Activated T-helper 1 cell treated with anti-CD3 and anti-CD28 coated beads, Interleukin-2, amount 50 U/mL, for 16 hours (primary cell): ENCODE data around the gene NR4A3.
A peak's percentile ranks its signal among the peaks of the same experiment; 100 is the strongest.

Source experiments
- DNase-seq, 2 donors: peaks; one replicate each; pipeline ENCODE4 v3.0.0-alpha.2; 2020; ENCODE audit warnings: low read depth in 1 of 2, low spot score in 1 of 2

The NR4A3 gene

GRCh38 chr9:99813739-99814138, 7.9 kb upstream of the NR4A3 start:
- no peak for DNase-seq

- no peak for DNase-seq
Measured at GRCh38 chr9:99814359-99814758, 7.3 kb upstream of the NR4A3 start.

DNA sequence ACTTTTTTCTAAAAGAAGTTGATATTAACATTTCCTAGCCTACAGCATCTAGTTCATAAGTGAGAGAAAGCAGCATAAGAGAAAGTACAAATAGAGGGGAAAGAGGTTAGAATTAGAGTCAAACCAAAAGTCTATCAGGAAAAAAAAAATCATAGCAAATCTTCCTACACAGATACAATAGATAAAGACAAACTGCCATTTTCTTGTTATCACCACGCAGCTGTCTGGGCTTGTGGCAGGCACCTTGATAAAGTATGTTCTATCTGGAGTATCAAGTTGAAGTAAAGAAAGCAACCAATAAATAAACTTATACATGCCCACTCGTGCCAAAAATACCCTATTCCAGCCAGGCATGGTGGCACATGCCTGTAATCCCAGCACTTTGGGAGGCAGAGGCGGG, 5.3 kb upstream of the NR4A3 start:
- no peak for DNase-seq

DNA sequence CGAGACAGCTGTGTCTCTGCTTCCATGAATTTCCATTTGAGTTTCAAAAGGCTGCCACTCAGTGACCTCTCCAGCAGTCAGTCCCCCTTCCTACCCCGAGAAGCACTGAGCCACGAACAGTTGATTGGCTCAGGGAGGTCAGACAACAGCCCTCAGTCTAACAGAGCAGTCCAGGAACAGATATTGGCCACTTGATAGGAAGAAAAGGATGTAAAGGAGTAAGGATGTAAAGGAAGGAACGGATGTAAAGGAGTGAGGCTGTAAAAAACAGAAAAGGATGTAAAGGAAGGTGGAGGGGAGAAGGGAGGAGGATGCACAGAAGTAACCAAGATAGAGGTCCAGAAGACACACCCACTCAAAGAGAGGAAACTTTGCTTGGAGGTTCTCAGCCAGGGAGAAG, 3.2 kb upstream of the NR4A3 start:
- no peak for DNase-seq

DNA sequence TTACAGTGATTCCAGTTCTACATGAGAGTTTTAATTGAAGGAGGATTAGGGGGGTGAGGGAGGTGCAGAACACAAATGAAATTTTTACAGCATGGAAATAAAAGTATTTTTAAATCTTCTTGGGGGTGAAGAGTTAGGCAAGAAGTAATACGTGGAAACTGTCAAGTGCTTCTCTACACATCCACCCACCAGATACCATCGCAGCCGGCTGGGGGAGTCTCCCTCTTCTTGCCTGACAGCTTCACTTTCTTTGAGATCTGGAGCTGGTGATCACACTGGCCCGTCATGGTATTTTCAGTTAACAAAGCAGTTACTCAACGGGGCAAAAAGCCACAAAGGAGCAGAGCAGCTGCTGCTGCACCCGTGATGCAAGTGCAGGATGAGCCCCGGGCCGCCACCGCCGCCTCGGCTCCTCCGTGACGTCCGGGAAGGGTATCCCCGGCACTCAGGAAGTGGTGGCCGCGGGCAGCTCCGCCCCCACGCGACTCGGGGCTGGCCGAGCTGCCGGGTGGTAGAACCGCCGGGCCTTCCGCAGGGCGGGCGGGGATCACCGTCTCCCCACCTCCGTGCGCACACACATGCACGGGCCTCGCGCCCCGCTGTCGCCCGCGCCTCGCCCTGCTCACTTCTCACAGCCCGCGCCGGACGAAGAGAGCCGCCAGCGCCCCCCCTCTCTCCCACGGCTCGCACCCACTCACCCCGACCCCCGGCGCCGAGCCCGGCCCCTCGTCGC, 2.4 kb upstream of the NR4A3 start:
- peak; percentile 82 to 88 for DNase-seq

- peak; percentile 69 to 85 for DNase-seq
Measured at GRCh38 chr9:99819856-99820684, 1.6 kb upstream of the NR4A3 start.

- DNase-seq, result no peak
Measured at GRCh38 chr9:99820685-99821395, 845 bp upstream of the NR4A3 start.

DNA sequence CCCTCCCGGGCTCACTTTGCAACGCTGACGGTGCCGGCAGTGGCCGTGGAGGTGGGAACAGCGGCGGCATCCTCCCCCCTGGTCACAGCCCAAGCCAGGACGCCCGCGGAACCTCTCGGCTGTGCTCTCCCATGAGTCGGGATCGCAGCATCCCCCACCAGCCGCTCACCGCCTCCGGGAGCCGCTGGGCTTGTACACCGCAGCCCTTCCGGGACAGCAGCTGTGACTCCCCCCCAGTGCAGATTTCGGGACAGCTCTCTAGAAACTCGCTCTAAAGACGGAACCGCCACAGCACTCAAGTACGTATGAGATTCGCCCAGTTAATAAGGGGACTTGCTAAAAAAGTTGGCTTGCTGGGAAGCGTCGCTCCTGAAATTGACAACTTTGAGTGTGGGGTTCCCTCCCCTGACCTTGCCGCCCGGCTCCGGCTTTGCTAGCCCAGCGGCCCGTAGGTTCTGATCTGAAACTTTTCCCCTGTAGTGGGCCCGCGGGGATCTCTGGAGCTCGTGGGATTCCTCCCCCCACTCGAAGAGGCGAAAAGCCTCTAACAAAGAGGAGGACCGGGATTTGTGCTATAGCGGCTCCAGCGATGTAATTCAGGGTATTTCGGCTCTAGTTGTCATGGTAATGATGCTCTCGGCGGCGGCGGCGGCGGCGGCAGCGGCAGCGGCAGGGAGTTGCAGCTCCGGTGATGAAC, 572 bp downstream of the NR4A3 start:
- no peak for DNase-seq

DNA sequence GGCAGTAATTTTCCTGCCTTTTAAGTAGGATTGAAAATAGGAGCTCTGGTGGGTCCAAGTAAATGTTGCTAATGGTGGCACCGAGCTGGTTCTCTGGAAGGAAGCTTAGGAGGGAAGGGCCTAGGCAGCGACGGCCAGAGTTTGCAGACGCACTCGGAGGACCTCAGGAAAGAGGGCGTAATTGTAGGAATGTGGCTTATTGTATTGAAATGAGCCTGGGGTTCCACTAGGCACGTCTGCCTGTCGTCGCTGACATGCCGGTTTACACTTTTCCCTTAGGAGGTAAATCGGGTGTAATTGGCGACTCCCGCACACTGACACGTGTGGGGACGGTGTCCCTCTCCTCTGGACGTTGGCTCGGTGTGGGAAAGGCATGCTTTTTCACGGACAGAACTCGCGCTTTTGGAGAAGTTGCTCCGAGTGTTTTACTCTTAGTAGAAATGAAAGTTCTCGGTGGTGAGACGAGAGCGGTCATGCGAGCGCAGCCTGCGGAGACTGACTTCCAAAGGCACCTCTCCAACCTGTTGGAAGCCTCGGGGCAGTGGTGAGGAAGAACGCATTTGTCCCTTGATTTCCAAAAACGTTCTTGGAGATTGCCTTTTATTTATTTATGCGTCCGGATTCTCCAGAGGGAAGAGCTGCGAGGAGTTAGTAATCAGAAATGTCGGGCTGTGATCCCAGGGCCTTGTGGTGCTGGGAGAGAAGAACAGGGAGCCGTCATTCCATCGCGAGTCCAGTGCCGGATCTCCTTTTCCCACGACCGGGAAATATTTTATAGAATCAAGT, 1.3 kb downstream of the NR4A3 start:
- no peak for DNase-seq

DNA sequence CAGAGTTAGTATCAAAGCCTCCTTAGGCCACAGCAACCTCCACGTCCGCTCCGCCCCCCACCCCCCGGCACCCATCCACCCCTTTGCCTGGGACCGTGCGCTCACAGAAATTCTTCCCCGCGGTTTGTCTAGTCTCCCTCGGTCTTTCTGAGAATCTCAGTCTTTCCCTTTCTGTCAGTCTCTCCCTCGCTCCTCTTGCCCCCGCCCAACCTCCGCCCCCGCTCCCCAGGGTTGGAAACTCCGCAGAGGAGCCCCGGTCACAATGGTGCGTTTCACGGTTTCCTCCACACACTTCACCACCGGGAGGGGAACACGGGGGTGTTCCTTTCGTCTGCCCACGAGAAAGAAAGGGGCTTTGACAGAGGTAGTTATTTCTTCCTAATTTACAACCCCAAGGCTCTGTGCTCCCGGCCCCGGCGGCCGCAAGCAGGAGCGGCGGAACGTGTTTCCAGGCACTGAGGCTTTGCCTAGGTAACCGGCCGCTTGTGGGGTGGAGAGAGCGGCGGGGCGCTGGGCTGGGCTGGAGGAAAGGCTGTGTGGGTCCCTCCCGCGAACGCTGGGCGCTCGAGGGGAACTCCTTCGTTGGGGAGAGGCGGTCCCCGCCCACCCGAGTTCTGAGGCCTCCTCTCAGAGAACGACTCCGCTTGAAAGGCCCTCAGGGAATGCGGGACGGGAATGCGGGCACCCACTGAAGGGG, 2.1 kb downstream of the NR4A3 start:
- peak in 1 of 2 donors; percentile 49 for DNase-seq

- peak in 1 of 2 donors; percentile 44 for DNase-seq
Measured at GRCh38 chr9:99824378-99825171, 2.9 kb downstream of the NR4A3 start.

DNA sequence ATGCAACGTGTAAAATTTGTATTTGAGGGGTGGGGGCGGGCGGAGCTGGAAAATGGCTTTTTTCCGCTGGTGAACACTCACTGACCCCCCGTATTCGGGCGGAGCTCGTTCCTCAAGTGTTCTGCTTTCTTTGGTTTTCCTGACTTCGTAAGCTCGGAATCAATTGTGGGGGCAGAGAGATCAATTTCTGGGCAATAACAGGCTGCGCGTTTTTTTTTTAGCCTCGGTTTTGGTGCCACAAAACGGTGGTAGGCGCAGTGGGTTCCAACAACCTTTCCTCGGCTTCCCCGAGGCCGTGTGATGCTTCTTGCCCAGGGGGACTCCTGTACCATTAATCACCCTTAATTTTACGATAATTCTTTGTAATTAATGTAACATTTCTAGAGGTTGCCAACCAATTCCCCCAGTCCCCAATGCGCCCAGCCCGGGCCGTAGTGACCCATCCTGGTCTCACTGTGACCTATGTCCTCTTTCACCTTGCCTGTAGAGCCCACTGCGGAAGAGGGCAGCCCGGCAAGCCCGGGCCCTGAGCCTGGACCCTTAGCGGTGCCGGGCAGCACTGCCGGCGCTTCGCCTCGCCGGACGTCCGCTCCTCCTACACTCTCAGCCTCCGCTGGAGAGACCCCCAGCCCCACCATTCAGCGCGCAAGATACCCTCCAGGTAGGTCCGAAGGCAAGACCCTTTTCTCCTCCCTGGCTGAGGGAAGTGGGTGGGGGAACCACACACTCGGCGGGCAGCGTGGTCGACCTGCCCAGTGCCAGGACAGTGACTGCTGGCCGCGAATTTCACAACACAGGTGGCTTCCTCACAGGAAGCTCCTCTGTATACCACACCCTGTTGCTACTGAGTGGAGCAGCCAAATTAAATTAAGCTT, 3.7 kb downstream of the NR4A3 start:
- DNase-seq, result no peak

DNA sequence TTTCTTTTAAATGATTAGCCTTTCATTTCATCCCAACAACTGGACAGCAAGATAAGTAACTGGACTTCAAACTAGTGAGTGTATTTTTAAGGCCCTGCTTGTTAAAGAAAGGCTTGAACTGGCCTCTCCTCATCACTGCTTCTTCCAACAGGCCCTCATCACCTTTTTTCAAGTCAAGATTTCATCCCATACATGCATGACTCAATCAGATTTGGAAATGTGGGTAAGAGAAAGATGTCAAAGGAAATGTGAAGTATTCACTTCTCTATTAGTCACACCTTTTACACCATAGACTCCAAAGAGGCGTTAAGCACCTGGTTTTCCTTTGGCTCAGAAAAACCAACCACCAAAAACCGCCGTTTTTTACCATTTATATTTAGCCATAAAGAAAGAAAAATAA, 4.9 kb downstream of the NR4A3 start:
- DNase-seq, result no peak

GRCh38 chr9:99827244-99827643, 5.6 kb downstream of the NR4A3 start:
- DNase-seq, result no peak

GRCh38 chr9:99828054-99828416, 6.3 kb downstream of the NR4A3 start:
- DNase-seq, result no peak

GRCh38 chr9:99828417-99829176, 6.9 kb downstream of the NR4A3 start:
- DNase-seq, result no peak

DNA sequence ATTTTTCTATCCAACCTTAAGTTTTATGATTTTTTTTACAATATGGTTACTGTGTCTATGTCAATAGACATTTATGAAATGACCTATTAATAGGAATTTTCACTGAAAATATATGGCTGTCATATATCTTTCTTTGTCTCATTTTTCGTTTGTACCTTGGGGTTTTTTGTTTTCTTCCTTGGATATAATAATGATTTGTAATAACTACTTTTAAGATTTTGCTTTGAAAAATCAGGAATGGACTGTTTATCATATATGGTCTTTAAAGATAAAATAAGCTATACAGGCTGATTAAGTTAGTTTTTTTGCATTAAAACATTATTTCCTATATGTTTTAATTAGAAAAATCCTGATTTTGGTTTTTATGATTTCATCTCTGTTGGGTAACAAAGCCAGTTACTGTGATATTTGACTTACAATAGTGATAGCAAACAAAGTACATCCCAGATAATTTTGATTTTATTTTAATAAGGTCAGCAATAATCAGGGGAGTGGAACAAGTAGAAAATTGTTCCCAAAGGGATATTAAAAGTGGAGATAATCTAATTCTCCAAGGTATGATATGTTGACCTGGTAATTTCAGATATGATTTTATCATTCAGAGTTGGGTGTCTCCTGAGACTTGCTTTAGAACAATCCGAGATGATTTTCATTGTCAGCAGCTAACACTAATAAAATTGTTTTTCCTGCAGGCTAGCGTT, 10.3 kb downstream of the NR4A3 start:
- DNase-seq, result no peak
